ENCODE data around the gene PRKCZ.

Gene PRKCZ

DNA sequence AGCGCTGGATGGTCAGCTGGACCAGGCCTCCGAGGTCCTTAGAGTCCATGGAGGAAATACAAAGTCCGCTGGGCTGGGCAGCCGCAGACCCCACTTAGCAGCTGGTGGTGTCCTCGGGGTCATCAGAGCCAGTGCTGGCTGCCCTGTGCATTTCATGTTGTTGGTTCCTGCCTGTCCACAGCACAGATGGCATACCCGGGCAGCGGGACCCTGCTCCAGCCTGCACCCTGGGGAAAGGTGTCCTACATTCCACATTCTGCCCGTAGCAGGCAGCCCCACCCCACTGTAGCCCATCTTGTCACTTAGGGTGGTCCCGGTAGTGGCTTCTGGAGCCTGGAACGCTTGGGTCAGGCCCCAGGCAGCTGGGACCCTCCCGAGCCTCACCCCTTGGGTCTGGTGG is 19.8 kb downstream of the PRKCZ start:
- DNase-seq, result no peak

- no peak for DNase-seq
These were observed 20.8 kb downstream of the PRKCZ start for GRCh38 chr1:2070800-2071530.

DNA sequence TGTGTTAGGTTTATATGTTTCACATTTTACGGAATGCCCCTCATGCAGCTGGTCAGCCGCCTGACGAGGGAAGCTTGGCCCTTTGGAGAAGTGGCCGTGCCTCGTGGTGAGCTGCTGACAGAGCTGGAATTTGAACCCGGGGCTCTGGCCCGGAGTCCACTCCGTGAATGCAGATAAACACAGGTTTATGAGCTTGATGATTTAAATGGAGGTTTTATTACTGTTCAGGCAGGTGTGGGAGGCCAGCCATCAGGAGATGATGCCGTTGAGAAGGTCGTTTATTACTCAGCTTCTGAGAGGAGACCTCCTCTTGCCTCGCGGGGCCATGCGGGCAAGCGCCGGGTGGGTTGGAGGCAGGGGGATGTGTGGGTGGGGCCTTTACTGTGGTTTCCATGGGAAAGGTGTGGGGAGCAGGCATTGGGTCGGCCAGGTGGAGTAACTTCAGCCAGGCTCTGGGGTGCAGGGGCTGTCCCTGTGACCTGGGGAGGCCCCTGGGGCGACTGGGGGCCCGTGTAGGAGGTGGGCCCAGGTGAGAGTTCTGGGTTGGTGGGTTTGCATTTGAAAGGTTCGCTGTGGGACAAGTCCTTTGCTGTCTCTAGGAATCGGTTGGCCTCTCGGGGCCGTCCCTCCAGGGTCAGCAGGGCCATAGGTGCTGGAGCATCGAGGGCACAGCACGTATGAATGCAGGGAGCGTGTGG is 22.0 kb downstream of the PRKCZ start:
- no peak for DNase-seq

DNA sequence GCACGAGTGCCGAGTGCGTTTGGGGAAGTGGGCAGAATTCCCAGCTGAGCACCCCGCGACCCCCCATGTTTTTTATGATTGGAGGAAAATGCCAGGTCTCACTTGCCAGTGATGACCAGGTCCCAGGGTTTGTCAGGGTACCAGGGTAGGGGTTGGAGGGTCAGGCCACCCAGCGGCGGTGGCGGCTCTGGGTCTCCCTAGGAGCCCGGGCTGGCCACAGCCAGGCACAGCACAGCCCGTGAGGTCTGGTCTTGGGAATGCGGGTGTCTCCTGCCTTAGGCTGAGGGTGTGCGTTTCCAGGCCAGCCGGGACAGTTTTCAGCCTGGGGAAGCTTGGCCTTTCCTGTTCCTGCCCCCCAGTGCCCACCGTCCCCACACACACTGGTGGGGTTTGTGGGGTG is 22.7 kb downstream of the PRKCZ start:
- no peak for DNase-seq

DNA sequence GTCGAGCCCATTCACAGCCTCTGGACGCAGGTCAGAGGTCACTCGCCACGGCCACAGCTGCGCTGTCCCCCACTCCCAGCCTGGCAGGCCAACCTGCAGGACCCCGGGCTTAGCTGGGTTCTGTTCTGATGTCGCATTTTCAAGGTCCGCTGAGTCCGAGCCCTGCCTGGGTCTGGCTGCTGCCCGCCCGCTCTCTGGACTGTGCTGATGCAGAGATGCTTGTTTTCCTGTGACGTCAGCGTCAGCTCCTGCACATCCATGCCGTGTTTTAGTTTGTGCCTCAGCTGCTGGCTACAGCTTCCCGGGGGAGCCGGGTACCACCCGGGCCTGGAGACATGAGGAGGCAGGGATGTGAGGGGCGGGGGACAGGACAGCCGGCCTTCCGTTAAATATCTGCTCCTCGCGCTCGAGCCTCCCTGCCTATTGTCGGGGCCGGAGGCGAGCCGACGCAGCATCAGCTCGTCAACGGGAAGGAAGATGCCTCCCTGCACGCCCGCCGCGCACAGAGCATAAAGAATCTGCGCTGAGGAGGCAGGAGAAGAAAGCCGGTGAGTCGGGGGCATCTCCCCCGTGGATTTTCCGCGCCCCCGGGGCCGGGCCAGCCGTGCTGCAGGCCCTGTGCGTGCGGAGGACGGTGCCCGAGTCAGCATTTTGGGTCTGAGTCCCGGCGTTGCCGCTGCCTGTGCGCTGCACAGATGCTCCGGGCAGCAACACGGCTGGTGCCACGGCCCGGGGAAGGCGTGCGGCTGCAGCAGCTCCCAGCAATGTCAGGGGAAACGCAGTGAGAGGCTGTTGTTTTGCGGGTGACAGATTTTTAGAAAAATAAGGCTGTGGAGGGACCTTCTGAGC is 23.4 kb downstream of the PRKCZ start:
- DNase-seq, result no peak

GRCh38 chr1:2074396-2074795 is 24.2 kb downstream of the PRKCZ start:
- DNase-seq, result no peak

DNA sequence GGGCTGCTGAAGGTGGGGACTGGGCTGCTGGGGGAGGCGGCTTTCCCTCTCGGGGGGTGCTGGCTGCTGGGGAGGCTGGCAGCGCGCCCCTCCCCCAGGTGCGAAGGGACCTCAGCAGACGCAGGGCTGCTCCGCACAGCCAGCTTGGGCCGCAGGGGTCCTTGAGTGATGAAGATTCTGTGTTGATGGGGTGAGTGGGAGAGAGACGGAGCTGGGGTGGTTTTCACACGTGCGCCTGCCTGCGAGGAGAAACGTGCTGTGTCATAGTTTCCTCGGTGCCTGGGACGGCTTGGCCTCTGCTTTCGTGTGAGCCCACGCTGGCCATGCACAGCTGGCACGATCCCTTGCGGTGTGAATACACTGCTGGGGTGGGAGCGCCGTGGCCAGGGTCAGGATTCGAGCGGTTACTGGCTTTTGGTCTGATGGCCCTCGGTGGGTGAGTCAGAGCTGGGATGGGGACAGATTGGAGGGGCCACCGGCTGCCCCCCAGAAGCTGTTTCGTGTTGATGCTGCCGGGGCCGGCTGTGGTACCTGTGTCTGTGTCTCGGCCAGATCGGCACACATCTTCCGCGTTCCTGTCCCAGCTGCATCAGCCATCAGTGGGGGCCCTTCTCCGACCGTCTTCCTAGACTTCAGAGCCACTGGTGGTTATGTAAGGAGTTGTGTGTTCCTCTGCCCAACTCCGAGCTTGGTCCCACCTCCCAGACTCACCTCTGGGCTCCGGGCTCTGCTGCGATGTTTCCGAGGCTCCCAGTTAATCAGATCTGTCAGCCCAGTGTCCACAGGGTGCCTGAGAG is 24.9 kb downstream of the PRKCZ start:
- DNase-seq, result no peak

DNA sequence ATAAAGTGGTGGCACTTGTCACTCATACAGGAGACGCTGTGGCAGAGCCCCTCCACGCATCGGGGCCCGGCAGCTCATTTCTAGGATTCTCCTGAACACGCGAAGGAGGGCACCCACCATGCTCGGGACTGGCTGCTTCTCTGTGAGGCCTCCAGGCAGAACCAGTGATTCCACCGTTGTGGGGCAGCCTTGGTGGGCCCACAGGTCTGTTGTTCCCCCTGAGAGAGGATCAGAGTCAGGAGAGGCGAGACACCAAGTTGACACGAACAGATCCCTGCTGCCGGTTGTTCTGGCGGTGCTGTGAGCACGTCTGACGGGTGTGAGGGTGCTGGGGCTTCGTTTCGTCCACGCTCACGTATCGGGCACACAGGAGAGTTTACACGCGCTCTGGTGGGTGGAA is 26.6 kb downstream of the PRKCZ start:
- DNase-seq, result no peak

DNA sequence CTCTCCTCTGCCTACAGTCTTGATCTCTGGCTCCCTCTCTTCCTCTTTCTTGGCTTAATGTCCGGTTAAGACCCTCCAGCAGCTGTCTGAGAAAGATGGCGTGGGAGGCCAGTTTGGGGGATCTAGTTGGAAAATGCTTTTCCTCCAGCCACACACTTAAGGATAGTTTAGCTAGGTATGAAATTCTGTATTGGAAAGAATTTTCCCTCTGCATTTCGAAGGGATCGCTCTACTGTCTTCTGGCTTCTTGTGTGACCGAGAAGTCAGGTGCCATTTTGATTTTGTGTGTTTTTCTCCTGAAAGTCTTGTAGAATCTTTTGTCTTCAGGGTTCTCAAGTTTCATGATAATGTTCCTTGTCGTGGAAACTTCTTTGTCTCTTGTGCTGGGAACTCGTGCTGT is 28.0 kb downstream of the PRKCZ start:
- no peak for DNase-seq

DNA sequence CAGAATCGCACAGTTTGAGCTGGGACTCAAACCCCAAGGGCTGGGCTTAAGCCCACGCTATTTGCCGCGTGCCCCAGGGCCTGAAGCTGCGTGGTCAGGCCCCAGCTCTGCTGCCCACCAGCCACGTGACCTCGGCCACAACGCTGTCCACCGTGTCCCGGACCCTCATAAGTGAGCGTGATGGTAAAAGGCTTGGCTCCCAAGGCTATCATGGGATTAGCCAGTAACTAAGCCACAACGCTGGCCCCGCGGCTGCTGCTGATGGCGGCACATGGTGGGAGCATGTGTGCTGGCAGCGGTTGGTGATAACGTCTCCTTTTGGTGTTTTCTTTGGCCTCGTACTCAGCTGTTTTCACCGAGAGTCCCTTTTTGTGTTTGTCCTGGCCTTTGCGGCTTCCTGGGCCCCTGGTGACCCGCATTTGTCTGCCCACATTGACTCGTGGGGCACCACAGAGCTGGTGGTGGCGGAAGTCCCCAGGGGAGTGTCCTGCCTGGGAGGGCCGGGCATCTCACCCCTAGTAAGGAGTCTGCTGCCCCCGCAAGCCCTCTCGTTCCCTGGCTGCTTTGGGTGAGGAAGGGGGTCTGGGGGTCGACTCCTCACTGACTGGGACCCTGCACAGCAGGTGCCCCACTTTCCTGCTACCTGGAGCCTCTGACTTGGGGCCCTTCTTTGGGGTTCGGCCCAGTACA is 29.3 kb downstream of the PRKCZ start:
- DNase-seq, result no peak

DNA sequence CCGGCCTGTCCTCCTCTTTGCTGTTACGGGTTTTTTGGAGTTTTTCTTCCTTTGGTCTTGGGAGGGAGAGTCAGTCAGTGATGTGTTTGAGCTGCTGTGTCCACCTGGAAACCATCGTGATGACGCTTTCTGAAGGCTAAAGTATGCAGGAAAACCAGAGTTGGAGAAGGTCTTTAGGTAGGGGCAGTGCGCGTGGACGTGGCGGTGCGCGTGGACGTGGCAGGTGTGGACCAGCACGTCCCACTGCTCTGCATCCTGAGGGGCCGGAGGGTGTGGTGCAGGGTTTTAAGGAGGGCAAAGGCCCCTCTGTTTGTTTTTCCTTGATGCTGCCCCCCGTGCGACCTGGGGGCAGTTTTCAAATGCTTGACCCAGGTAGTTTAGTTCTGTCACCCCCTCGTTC is 29.9 kb downstream of the PRKCZ start:
- no peak for DNase-seq

- no peak for DNase-seq
These were observed 30.7 kb downstream of the PRKCZ start for GRCh38 chr1:2080884-2081283.

- no peak for DNase-seq
These were observed 31.2 kb downstream of the PRKCZ start for GRCh38 chr1:2081326-2081885.

- no peak for DNase-seq
These were observed 31.9 kb downstream of the PRKCZ start for GRCh38 chr1:2082064-2082463.

DNA sequence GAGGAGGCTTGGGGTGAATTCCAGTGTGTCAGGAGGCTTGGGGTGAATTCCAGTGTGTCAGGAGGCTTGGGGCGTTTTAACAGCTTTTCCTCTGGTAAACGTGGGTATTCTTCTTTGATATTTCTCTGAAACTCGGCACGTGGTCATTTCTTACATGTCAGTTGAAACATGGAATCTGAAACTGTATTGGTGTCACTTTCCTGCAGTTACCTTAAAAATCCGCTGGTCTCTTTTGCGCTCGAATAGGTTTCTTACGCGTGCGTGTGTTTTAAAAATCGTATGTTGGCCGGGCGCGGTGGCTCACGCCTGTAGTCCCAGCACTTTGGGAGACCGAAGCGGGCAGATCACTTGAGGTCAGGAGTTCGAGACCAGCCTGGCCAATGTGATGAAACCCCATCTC is 33.5 kb downstream of the PRKCZ start:
- DNase-seq, result no peak

- DNase-seq, result no peak
These were observed 34.1 kb downstream of the PRKCZ start for GRCh38 chr1:2084306-2084705.

DNA sequence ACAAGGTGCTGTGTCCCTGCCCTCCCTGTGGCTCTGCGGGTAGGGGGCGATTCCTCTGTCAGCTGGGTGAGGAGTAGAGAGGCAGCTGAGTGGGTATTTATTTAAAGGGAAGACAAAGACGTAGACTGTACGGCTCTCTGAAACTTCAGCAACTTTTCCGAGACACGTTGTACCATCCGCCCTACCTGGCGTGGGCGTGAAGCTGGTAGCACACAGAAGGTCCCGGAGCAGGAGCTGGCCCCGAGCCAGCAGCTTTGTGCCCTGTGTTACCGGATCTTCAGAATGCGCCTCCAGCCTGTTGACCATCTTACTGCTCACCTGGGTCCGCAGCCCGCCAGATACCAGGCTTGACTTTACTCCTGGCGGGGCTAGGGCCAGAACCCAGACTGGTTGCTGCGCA is 34.9 kb downstream of the PRKCZ start:
- DNase-seq, result no peak

DNA sequence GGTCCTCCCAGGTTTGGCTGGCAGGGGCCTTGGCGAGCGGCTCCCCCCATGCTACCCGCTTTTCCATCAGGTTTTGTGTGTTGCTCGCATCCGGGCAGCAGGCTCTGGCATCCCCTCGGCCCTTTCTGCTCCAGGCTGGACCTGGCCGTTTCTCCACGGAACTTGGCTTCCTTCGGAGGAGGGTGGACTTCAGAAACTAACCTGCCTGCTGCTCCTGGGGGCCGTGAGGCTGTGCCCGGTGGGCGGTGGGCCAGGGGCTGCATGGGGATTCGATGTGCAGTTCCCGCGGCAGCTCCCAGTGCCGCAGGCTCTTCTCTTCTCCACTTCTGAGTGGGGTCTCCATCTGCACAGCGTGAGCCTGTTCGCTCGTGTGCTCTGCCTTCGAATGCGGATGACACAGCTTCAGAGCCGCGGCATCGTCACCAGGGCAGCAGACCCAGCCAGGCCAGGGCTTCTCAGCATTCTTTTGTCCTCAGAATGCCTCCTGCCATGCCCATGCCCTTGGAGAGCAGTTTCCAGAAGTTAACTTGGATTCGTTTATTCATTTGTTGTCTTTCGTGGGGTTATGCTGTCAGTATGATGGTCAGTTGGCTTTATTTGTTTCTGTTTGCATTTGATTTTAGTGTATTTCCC is 36.4 kb downstream of the PRKCZ start:
- DNase-seq, result no peak

- DNase-seq, result no peak
These were observed 37.6 kb downstream of the PRKCZ start for GRCh38 chr1:2087766-2088165.

DNA sequence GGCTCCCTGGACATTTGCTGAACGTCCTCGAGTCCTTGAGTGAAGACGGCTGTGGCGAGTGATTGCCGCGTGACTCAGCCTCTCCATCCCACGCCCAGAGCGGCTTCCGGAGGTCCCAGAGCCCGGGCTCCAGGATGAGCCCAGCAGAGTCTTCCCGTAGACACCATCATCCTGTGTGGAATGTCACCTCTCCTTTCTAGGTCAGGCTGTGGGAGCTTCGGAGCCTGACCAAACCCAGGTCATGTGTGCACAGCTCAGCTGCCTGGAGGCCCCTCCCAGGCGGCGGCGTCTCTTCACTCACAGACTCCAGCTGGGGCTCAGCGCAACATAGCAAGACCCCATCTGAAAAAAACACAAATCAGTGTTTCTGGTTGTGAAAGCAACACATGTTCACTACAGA is 38.2 kb downstream of the PRKCZ start:
- DNase-seq, result no peak

DNA sequence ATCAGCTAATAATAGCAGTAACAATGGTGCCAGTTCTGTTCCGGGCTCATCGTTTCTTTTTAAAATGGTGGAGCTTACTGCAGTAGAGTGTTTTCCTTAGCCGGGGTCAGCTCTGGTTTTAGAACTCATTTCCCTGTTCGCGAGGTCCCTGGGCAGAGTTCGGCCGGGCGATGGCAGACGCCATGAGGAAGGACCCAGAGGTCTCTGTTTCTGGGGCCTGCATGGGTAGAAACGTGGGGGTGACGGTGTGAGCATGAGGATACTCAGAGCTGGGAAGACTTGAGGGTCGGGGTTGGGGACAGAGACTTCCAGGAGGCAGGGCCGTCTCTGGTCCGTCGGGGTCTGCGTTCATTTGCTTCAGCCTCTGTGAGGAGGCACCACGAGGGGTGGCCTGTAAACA is 38.8 kb downstream of the PRKCZ start:
- no peak for DNase-seq

Measured in DMS53 (cell line).